GM12872 (cell line): ENCODE data around the gene FAM234A.

Source experiments
- TF ChIP-seq, protein P1 (sequence below): IDR thresholded peaks from 3 replicates; pipeline ENCODE4 v1.5.1; 2011; ENCODE audit warnings: low read depth, mild to moderate bottlenecking, low read length, moderate library complexity; ENCODE audit not compliant: insufficient read depth

FAM234A gene

DNA sequence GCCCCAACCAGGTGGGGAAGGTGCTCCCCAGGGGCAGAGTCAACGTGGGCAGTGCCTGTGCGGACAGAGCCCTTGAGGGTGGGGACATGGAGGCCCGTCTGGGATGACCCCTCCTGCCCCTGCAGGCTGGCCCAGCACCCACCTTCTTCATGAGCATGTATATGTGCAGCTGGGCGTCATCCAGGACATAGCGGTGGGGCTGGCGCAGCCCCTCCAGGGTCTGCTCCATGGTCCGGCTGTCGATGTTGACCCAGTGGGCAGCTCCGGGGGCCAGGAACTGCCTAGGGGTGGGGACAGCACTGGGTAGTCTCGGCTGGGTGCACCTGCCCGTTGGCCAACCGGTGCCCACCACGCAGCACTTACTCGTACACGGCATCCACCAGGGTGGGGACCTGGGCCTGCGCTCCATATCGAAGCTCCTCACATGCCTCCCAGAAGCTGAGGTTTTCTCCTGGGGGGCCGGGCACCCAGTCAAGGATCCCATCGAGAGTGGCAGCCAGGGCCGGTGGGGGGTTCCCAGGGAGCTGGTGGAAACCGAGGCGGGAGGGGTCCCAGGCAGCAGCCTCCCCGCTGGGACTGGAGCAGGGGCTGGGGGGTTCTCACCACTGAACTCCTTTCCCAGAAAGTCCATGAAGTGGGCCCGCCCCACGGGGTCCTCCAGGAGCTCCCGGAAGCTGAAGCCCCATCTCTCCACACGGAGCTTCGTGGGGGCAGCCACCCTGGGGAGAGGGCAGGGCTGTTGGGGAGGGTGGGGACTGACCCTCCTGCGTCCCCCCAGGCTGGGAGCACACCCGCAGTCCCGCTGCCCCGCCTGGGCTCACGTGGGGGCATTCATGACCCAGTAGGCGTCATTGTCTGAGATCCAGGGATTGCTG is 36.0 kb downstream of the FAM234A start:
- TF ChIP-seq, protein P1, sequence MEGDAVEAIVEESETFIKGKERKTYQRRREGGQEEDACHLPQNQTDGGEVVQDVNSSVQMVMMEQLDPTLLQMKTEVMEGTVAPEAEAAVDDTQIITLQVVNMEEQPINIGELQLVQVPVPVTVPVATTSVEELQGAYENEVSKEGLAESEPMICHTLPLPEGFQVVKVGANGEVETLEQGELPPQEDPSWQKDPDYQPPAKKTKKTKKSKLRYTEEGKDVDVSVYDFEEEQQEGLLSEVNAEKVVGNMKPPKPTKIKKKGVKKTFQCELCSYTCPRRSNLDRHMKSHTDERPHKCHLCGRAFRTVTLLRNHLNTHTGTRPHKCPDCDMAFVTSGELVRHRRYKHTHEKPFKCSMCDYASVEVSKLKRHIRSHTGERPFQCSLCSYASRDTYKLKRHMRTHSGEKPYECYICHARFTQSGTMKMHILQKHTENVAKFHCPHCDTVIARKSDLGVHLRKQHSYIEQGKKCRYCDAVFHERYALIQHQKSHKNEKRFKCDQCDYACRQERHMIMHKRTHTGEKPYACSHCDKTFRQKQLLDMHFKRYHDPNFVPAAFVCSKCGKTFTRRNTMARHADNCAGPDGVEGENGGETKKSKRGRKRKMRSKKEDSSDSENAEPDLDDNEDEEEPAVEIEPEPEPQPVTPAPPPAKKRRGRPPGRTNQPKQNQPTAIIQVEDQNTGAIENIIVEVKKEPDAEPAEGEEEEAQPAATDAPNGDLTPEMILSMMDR = no peak

DNA sequence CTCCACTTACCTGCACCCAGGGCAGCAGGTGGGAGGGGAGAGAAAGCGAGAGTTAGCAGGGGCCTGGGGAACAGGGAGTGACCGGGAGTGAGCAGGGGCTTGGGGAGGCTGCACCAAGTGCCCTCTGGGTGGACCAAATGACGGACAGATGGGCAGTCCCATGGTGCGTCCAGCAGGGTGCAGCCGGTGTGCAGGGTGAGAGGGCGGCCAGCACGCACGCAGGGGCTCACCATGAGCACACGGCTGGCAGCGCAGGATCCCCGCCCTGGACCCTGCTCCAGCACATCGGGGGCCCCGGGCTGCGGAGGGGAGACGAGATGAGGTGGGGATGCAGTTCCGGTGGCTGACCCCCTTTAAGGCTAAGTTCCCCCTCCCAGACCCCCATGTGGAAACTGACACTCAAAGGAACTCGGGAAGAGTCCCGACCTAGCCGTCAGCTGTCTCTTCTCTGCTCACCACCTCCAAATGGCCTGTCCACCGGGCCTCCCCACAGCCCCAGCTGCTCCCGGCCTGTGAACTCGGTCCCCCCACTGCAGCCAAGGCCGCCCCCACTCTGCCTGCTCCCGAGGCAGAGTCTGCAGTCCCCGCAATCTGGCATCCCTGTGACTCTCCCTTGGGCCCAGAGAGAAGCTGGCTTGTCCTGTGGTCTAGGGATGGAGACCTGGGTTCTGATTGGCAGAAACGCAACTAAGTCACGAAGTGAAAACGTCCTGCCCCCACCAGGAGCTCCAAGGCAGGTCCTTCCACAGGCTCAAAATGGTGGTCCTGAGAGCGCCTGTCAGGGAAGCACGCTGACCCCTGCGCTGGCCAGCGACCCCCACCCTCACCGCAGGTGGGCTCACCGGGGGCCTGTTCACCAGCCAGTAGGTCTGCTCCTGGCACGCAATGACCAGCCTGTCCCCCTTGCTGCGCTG is 38.3 kb downstream of the FAM234A start:
- TF ChIP-seq, protein P1 = no peak

DNA sequence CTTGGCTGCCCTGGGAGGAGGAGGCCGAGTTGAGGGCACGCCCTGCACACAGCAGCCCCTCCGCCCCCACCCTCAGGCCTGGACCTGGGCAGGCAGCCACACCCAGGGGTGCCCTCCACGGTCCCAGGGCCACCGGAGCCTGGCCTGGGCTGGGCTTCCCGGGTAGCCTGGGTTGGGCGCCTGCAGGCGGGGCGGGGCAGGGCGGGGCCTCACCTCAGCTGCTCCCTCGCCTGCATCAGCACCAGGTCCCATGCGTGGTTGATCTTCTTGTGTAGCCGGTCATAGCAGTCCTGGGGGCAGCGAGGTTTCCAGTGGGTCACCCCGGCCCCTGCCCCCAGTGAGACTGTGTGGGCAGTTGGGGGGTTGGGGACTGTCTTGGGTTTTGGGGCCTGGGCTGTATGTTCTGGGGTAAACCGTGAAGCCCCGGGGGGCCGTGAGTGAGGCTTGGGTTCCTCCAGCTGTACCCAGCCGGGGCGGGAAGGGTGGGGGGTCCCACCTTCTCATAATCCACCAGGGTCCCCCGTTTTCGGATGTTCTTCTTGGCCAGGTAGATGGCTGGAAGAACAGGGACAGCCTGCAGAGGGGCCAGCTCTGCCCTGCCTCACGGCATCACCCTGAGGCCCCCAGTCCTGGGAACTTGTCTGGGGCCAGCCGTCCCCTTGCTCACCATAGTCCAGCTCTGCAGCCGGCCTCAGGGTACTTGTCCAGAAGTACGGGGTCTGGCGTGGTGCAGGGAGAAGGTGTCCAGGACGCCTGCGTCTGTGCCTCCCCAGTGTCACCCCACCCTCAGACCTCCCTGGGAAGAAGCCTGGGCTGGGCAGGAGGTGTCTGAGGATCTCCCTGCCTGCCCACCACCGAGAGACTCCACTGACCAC is 39.2 kb downstream of the FAM234A start:
- TF ChIP-seq, protein P1 = no peak

DNA sequence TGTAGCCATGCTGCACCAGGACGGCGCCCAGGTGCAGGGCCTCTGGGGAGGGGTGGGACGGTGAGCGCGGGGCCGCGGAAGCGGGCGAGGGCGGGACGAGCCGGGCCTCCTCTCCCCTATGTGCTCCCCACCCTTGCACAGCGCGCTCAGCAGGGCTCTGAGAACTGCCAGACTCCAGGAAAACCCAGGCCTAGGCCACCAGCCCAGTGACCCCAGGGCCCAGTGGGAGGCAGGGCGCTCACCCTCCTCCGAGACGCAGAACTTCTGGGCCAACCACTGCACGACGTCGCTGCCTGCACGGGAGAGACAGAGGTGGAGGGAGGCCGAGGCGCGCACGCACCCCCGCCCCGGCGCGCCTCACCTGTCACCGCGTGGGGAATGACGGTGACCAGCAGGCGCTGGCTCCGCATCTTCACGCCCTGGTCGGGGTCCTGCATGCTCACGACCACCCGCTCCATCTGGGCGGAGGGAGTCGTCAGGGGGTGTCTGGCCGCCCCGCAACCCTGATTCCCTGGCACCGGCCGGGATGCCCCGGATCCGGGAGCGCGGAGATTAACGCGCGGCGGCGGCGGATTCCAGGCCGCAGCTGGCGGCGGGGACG is 40.5 kb downstream of the FAM234A start:
- TF ChIP-seq, protein P1 = no peak

DNA sequence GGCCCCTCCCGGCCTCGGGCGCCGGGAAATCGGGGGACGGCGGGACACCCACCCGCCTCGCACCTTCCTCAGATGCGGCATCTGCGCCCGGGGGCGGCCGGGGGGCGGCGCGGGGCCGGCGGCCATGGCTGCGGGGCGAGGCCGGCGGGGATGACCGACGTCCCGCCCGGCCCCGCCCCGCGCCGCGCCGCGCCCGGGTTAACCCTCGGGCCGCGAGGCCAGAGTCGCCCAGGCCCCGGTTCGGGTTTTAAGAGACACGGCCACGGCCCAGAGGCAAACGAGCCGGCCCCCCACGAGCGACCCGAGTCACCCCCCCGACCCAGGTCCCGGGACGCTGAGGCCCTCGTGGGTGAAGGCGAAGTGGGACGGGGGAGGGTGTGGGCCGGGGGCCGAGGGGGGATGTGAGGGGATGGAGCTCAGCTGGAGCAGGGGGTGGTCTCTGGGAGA is 41.2 kb downstream of the FAM234A start, which contains the start of gene RGS11:
Gene RGS11, minus strand, starts transcription at position 159 of the 447 bp plus-strand sequence. Its CDS starts 33 bp downstream, at position 126.
- TF ChIP-seq, protein P1 = no peak

DNA sequence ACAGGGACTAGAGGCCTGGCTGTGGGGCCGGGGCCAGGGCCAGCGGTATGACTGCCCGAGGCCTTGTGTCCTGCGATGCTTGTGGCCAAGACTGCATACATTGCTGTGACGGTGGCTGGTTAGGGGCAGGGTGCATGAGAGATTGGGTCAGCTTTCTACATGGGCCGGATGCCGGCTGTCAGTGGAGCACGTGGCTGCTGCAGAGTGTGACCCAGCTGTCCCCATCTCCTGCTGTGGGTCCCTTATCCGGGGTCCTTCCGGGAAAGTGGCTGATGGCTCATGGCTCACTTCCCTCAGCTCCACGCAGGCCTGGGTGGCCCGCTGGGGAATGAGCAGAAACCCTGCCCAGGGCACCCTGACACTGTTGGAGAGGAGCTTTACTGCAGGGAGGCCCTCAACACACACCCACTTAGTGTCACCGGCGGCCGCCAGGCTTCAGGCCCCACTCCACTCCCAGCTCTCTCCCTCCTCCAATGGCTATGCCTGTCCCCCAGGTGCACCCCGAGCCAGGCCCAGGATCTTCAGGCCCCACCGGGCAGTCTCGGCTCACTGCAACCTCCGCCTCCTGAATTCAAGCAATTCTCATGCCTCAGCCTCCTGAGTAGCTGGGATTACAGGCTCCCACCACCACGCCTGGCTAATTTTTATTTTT is 41.9 kb downstream of the FAM234A start:
- TF ChIP-seq, protein P1 = no peak
